ENCODE measurements around the gene TRAM2. TPM values are rescaled to one million over a fixed set of nuclear protein-coding genes. Genes with fewer than 3 reads are reported as not detected.
A peak's percentile ranks its signal among the peaks of the same experiment; 100 is the strongest.

Gene TRAM2
- total and polyA plus RNA-seq, 9 of the 15 experiments (the other 6 are each of a cell fraction or from before 2014, with no cell fraction given) = 2.6 to 13.3 (median 8.9) TPM

DNA sequence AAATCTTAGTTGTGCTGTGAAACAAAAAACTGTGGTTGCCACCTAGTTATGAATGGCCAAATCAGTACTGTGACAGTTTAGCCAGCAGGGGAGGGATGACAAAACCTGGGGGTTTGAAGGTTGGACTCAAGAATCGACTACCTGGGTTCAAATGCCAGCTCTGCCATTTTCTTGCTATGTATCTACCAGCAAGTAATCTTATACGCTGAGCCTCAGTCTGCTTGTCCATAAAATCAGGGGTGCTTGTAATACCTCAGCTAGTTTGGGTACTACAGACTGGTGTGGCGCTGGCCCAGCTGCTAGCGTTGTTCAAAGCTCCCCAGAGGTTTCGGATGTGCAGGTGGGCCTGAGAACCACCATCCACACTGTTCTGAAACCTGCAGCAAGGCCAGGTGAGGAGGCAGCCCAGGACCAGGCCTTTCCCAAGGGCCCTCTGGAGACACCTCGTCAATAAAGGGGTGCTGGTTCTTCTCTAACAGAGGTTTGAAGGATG, 40.4 kb downstream of the TRAM2 start:
- DNase-seq (ENCODE audit: extremely low read depth in 1 of 4, low spot score in 3 of 4) = no peak
- H3K4me1 ChIP-seq (replicated peaks in 1 of 2; ENCODE audit: control insufficient read depth in 2 of 2, insufficient read depth in 2 of 2, low read length in 2 of 2) = peaks cover 7 to 31% of the 10 kb centered on the region in 2 experiments; a peak in 4 of 5 replicates
- peaks cover 9% of the 10 kb centered on the region; the same call in 1 of the 3 replicates for H3K36me3 ChIP-seq (ENCODE audit: control insufficient read depth, insufficient read depth, low read length)
- POLR2A ChIA-PET = interaction anchor here (0.7 to 1.6 kb wide), 4 partner anchors 9 to 69 kb away, joined by 3 read pairs; no protein-coding TSS in a partner anchor
- no TSS peak for BruUV-seq (replicated peaks)
- intact Hi-C loops (cut with micrococcal nuclease) = no loop called here
- 0 out of 4 replicates have a peak overlapping the region, but pooled peaks of 1 of the 2 experiments have one; percentile 24 for H3K9ac ChIP-seq (ENCODE audit: insufficient read depth in 1 of 2, low read depth in 2 of 2, low read length in 2 of 2)
- H3K9me1 ChIP-seq (ENCODE audit: control insufficient read depth, insufficient read depth, low read length) = no peaks in the 10 kb centered on the region
- CTCF ChIA-PET (ENCODE audit: low intra/inter-chr PET ratio) = no interaction called here
- in situ Hi-C loops (cut with MboI) = no loop called here
- WGBS (ENCODE audit: insufficient coverage, low coverage, missing lambda C conversion rate) = 88% methylated on average over 6 of the region's 6 CpGs
- H4K20me1 ChIP-seq (replicated peaks; ENCODE audit: control insufficient read depth, insufficient read depth, low read length) = no peaks in the 10 kb centered on the region
- H3K79me2 ChIP-seq (ENCODE audit: control insufficient read depth, insufficient read depth, low read length) = peaks cover 24% of the 10 kb centered on the region; the same call in 2 of the 3 replicates
- FAIRE-seq = no peak
- TF ChIP-seq FOXJ2 (tag; IDR thresholded peaks at IDR 0.05) (no peak), GATAD2A (IDR thresholded peaks at IDR 0.05) (no peak), SIRT6 (IDR thresholded peaks at IDR 0.05; ENCODE audit: low read depth, low read length) (no peak), KDM4B (IDR thresholded peaks at IDR 0.05; ENCODE audit: borderline replicate concordance in 2 of 2, low read depth in 1 of 2) (no peak), RBM39 (optimal IDR thresholded peaks at IDR 0.05; ENCODE audit: low read depth, low read length) (no peak), TGIF2 (CRISPR knock-in tag; IDR thresholded peaks at IDR 0.05) (no peak), ZBTB7A (IDR thresholded peaks at IDR 0.05; ENCODE audit: borderline replicate concordance, control insufficient read depth, low read depth, low read length) (no peak), HCFC1 (IDR thresholded peaks at IDR 0.05; ENCODE audit: low read depth, low read length) (no peak), ZNF197 (CRISPR knock-in tag; IDR thresholded peaks at IDR 0.05; ENCODE audit: low read depth) (no peak)
- TF ChIP-seq, protein P1, sequence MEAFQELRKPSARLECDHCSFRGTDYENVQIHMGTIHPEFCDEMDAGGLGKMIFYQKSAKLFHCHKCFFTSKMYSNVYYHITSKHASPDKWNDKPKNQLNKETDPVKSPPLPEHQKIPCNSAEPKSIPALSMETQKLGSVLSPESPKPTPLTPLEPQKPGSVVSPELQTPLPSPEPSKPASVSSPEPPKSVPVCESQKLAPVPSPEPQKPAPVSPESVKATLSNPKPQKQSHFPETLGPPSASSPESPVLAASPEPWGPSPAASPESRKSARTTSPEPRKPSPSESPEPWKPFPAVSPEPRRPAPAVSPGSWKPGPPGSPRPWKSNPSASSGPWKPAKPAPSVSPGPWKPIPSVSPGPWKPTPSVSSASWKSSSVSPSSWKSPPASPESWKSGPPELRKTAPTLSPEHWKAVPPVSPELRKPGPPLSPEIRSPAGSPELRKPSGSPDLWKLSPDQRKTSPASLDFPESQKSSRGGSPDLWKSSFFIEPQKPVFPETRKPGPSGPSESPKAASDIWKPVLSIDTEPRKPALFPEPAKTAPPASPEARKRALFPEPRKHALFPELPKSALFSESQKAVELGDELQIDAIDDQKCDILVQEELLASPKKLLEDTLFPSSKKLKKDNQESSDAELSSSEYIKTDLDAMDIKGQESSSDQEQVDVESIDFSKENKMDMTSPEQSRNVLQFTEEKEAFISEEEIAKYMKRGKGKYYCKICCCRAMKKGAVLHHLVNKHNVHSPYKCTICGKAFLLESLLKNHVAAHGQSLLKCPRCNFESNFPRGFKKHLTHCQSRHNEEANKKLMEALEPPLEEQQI (IDR thresholded peaks at IDR 0.05) = no peak
- TF ChIP-seq, protein P2, sequence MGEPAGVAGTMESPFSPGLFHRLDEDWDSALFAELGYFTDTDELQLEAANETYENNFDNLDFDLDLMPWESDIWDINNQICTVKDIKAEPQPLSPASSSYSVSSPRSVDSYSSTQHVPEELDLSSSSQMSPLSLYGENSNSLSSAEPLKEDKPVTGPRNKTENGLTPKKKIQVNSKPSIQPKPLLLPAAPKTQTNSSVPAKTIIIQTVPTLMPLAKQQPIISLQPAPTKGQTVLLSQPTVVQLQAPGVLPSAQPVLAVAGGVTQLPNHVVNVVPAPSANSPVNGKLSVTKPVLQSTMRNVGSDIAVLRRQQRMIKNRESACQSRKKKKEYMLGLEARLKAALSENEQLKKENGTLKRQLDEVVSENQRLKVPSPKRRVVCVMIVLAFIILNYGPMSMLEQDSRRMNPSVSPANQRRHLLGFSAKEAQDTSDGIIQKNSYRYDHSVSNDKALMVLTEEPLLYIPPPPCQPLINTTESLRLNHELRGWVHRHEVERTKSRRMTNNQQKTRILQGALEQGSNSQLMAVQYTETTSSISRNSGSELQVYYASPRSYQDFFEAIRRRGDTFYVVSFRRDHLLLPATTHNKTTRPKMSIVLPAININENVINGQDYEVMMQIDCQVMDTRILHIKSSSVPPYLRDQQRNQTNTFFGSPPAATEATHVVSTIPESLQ (CRISPR knock-in tag; IDR thresholded peaks at IDR 0.05) = no peak
- H2AFZ ChIP-seq (ENCODE audit: low read depth, low read length) = no peak overlapping the region
- H3K4me2 ChIP-seq (ENCODE audit: insufficient read depth, low read length) = no peak overlapping the region
- H3K9me3 ChIP-seq (replicated peaks; ENCODE audit: control insufficient read depth, insufficient read depth, low read depth, low read length) = no peaks in the 10 kb centered on the region
- H3K4me3 ChIP-seq = no peak overlapping the region
- H3K27me3 ChIP-seq (ENCODE audit: control insufficient read depth in 2 of 2, insufficient read depth in 2 of 2, low read length in 2 of 2) = no peaks in the 10 kb centered on the region
- no peak overlapping the region for H3K27ac ChIP-seq (ENCODE audit: extremely low read depth, low read depth, low read length)
- no peak for ATAC-seq
